HEK293 (cell line): ENCODE measurements around the gene SMARCB1.

Experiments used
- GLI4 ChIP-seq: fragments of 450-650 bp; formaldehyde crosslinking; IDR thresholded peaks from 2 replicates; pipeline ENCODE4 v1.5.1; 2016; ENCODE audit warnings: missing biosample characterization, missing genetic modification characterization
- SALL2 ChIP-seq: fragments of 450-650 bp; formaldehyde crosslinking; IDR thresholded peaks from 2 replicates; pipeline ENCODE4 v1.5.0; 2017; ENCODE audit warnings: missing biosample characterization, mild to moderate bottlenecking, missing genetic modification characterization, borderline replicate concordance
- ZNF274 ChIP-seq, 2 experiments: fragments of 200-500 bp in 1 of 2; fragments of 450-650 bp in 1 of 2; sonication (Bioruptor generic) in 1 of 2; formaldehyde crosslinking in 1 of 2; IDR thresholded peaks; 2 replicates each; pipeline versions ENCODE4 v1.5.1 to v1.6.1; 2014 to 2016; ENCODE audit warnings: borderline replicate concordance in 1 of 2, inconsistent platforms in 1 of 2, low read length in 1 of 2, missing biosample characterization in 1 of 2, missing genetic modification characterization in 1 of 2
- ZNF292 ChIP-seq: fragments of 450-650 bp; formaldehyde crosslinking; IDR thresholded peaks from 2 replicates; pipeline ENCODE4 v1.5.1; 2016; ENCODE audit warnings: low read depth, missing biosample characterization, missing genetic modification characterization, borderline replicate concordance
- ZNF768 ChIP-seq: fragments of 450-650 bp; formaldehyde crosslinking; IDR thresholded peaks from 2 replicates; pipeline ENCODE4 v1.5.1; 2018; ENCODE audit warnings: missing biosample characterization, mild to moderate bottlenecking, missing genetic modification characterization
- TF ChIP-seq, protein P1 (sequence below): fragments of 450-650 bp; formaldehyde crosslinking; IDR thresholded peaks from 2 replicates; pipeline ENCODE4 v1.5.1; 2016; ENCODE audit warnings: missing biosample characterization, missing genetic modification characterization

DNA sequence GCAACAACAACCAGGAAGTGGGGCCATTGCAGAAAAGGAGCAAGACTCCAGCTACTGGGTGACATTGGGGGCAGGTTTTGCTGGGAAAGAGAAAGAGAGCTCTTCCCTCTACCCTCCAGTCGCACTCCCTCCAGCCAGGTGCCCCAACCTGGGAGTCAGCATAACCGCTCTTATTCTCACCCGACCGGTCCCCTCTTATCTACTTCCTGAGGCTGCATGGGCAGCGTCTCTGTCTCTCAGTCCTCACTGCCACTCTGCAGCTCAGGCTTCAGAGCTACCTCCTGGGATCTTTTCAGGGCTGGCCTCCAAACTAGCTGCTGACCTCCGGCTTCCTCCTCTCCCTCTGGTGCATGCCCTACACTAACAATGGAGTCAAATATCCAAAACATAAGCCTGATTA lies 41.0 kb upstream of the SMARCB1 start:
- TF ChIP-seq ZNF768 (tag by site-specific recombination), result no peak
- TF ChIP-seq, protein P1, sequence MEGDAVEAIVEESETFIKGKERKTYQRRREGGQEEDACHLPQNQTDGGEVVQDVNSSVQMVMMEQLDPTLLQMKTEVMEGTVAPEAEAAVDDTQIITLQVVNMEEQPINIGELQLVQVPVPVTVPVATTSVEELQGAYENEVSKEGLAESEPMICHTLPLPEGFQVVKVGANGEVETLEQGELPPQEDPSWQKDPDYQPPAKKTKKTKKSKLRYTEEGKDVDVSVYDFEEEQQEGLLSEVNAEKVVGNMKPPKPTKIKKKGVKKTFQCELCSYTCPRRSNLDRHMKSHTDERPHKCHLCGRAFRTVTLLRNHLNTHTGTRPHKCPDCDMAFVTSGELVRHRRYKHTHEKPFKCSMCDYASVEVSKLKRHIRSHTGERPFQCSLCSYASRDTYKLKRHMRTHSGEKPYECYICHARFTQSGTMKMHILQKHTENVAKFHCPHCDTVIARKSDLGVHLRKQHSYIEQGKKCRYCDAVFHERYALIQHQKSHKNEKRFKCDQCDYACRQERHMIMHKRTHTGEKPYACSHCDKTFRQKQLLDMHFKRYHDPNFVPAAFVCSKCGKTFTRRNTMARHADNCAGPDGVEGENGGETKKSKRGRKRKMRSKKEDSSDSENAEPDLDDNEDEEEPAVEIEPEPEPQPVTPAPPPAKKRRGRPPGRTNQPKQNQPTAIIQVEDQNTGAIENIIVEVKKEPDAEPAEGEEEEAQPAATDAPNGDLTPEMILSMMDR (tag by site-specific recombination), result no peak
- no peak for TF ChIP-seq GLI4 (tag by site-specific recombination)
- TF ChIP-seq ZNF292 (tag by site-specific recombination), result no peak
- TF ChIP-seq ZNF274 (IDR thresholded peaks at IDR 0.05; ENCODE audit: low read length), result no peak
- no peak for TF ChIP-seq ZNF274 (tag by site-specific recombination; IDR thresholded peaks at IDR 0.05; ENCODE audit: borderline replicate concordance)
- TF ChIP-seq SALL2 (tag by site-specific recombination), result no peak
